Vagina (tissue), 2 donors: ENCODE data around the gene SLC22A23. TPM values are rescaled to one million over a fixed set of nuclear protein-coding genes. Genes with fewer than 3 reads are reported as not detected.

ENCODE experiments used
- DNase-seq, 2 donors: peaks; one replicate each; pipeline ENCODE4 v3.0.0-alpha.2; 2017; ENCODE audit errors: extremely low spot score in 2 of 2
- H3K27ac ChIP-seq: fragments of 200-600 bp; sonication (generic); one replicate; pipeline ENCODE4 v1.5.1; 2019
- H3K27me3 ChIP-seq: fragments of 200-600 bp; sonication (generic); one replicate; pipeline ENCODE4 v1.5.1; 2019
- H3K36me3 ChIP-seq, 2 donors: fragments of 200-600 bp; sonication (generic); one replicate each; pipeline ENCODE4 v1.5.1; 2017 to 2019
- H3K4me1 ChIP-seq: fragments of 200-600 bp; sonication (generic); one replicate; pipeline ENCODE4 v1.5.1; 2019
- H3K4me3 ChIP-seq, 2 donors: fragments of 200-600 bp; sonication (generic); 1 replicate in 1 of 2; 2 replicates in 1 of 2; pipeline ENCODE4 v1.5.1; 2016 to 2019
- H3K9me3 ChIP-seq: fragments of 200-600 bp; sonication (generic); one replicate; pipeline ENCODE4 v1.5.1; 2019
- CTCF ChIP-seq, 3 experiments: fragments of 450-650 bp in 2 of 3; fragments of 200-600 bp in 1 of 3; sonication (generic) in 1 of 3; IDR thresholded peaks; one replicate each; pipeline ENCODE4 v1.5.1; 2017 to 2019; ENCODE audit warnings: antibody characterized with exemption in 3 of 3, mild to moderate bottlenecking in 2 of 3, moderate library complexity in 2 of 3
- POLR2A ChIP-seq, 2 donors: fragments of 450-650 bp; IDR thresholded peaks; one replicate each; pipeline ENCODE4 v1.6.1; 2017; ENCODE audit warnings: antibody characterized with exemption in 2 of 2, mild to moderate bottlenecking in 2 of 2, moderate library complexity in 2 of 2
- POLR2AphosphoS5 ChIP-seq, 2 donors: sonication (generic); formaldehyde crosslinking; IDR thresholded peaks; one replicate each; pipeline ENCODE4 v1.9.0; 2017; ENCODE audit warnings: antibody characterized with exemption in 2 of 2, mild to moderate bottlenecking in 2 of 2, low read depth in 1 of 2; ENCODE audit not compliant: insufficient read depth in 1 of 2
- intact Hi-C: fragments of 100-400 bp; cut with DNase I; formaldehyde crosslinking; loops from one replicate; pipeline ENCODE4 v1.15.1; 2023
- total RNA-seq: library from RNA; depleted of rRNA; stranded (reverse); fragments of >200 nt; gene quantifications from one replicate; pipeline ENCODE4 v1.2.3, GENCODE V29; 2016

Gene SLC22A23
- 40.5 TPM for total RNA-seq

GRCh38 chr6:3456898-3457709 lies at the start of gene SLC22A23:
Gene SLC22A23 (minus strand): TSS chr6:3457050. CDS start chr6:3456559, 491 bp downstream.
- Histone ChIP-seq H3K4me1 (peaks cover 36% of the 10 kb centered on the region), H3K36me3 (no peaks in the 10 kb centered on the region), H3K27me3 (peaks cover 4% of the 10 kb centered on the region), H3K27ac (peak within 1 kb of the TSS; percentile 73), H3K9me3 (no peaks in the 10 kb centered on the region), H3K4me3 (peak within 1 kb of the TSS; percentile 70 to 82)
- intact Hi-C loops = no loop called here
- no peak for DNase-seq
- TF ChIP-seq CTCF (IDR thresholded peaks at IDR 0.05) = peak in 2 of 3 experiments; percentile 26 to 87
- no peak for TF ChIP-seq POLR2A (IDR thresholded peaks at IDR 0.05)
- TF ChIP-seq POLR2AphosphoS5 (IDR thresholded peaks at IDR 0.05; ENCODE audit: insufficient read depth in 1 of 2, low read depth in 1 of 2) = no peak

- Histone ChIP-seq H3K27ac (peak overlapping the region; percentile 21), H3K36me3 (no peaks in the 10 kb centered on the region), H3K9me3 (no peaks in the 10 kb centered on the region), H3K4me1 (peaks cover 30% of the 10 kb centered on the region), H3K4me3 (no peak overlapping the region), H3K27me3 (no peaks in the 10 kb centered on the region)
- no peak for TF ChIP-seq POLR2A (IDR thresholded peaks at IDR 0.05)
- no peak for TF ChIP-seq CTCF (IDR thresholded peaks at IDR 0.05)
- no peak for TF ChIP-seq POLR2AphosphoS5 (IDR thresholded peaks at IDR 0.05; ENCODE audit: insufficient read depth in 1 of 2, low read depth in 1 of 2)
- intact Hi-C loops = no loop called here
- DNase-seq = no peak
These were observed 49.4 kb upstream of the SLC22A23 start for GRCh38 chr6:3506200-3506599.

- H3K4me1 ChIP-seq = peaks cover 29% of the 10 kb centered on the region
- intact Hi-C loops = no loop called here
- H3K4me3 ChIP-seq = no peak overlapping the region
- TF ChIP-seq POLR2AphosphoS5 (IDR thresholded peaks at IDR 0.05; ENCODE audit: insufficient read depth in 1 of 2, low read depth in 1 of 2) (no peak), CTCF (IDR thresholded peaks at IDR 0.05) (no peak), POLR2A (IDR thresholded peaks at IDR 0.05) (no peak)
- no peaks in the 10 kb centered on the region for H3K27me3 ChIP-seq
- no peak for DNase-seq
- no peaks in the 10 kb centered on the region for H3K36me3 ChIP-seq
- H3K9me3 ChIP-seq = no peaks in the 10 kb centered on the region
- H3K27ac ChIP-seq = no peak overlapping the region
These were observed 48.3 kb upstream of the SLC22A23 start for GRCh38 chr6:3504938-3505805.

GRCh38 chr6:3504354-3504753 lies 47.5 kb upstream of the SLC22A23 start:
- H3K4me1 ChIP-seq = peaks cover 35% of the 10 kb centered on the region
- no peak for DNase-seq
- TF ChIP-seq POLR2AphosphoS5 (IDR thresholded peaks at IDR 0.05; ENCODE audit: insufficient read depth in 1 of 2, low read depth in 1 of 2) (no peak), POLR2A (IDR thresholded peaks at IDR 0.05) (no peak), CTCF (IDR thresholded peaks at IDR 0.05) (no peak)
- H3K27me3 ChIP-seq = no peaks in the 10 kb centered on the region
- intact Hi-C loops = no loop called here
- H3K36me3 ChIP-seq = no peaks in the 10 kb centered on the region
- no peak overlapping the region for H3K27ac ChIP-seq
- H3K9me3 ChIP-seq = no peaks in the 10 kb centered on the region
- H3K4me3 ChIP-seq = no peak overlapping the region
